HAP-1 (cell line): Measurements from ENCODE around the gene SGPP2.
A peak's percentile ranks its signal among the peaks of the same experiment; 100 is the strongest.

Experiments used
- DNase-seq, 2 experiments: peaks; one replicate each; pipeline ENCODE4 v3.0.0-alpha.2; 2016 to 2020; ENCODE audit warnings: low spot score in 2 of 2
- H3K27me3 ChIP-seq: fragments of 250-450 bp; sonication (Bioruptor Pico); 2 replicates; pipeline ENCODE4 v1.5.1; 2020; ENCODE audit warnings: low read depth, mild to moderate bottlenecking, moderate library complexity
- H3K36me3 ChIP-seq: fragments of 250-450 bp; sonication (Bioruptor Pico); replicated peaks from 2 replicates; pipeline ENCODE4 v1.5.1; 2020; ENCODE audit warnings: mild to moderate bottlenecking
- H3K4me1 ChIP-seq: fragments of 250-450 bp; sonication (Bioruptor Pico); 2 replicates; pipeline ENCODE4 v1.5.1; 2020; ENCODE audit warnings: mild to moderate bottlenecking
- H3K4me3 ChIP-seq: fragments of 250-450 bp; sonication (Bioruptor Pico); 2 replicates; pipeline ENCODE4 v1.5.1; 2020; ENCODE audit warnings: mild to moderate bottlenecking, moderate library complexity
- H3K9me3 ChIP-seq: fragments of 250-450 bp; sonication (Bioruptor Pico); 2 replicates; pipeline ENCODE4 v1.5.1; 2020; ENCODE audit warnings: mild to moderate bottlenecking, moderate library complexity
- in situ Hi-C: fragments of 300-500 bp; cut with MboI; formaldehyde crosslinking; loops from 3 replicates; pipeline ENCODE4 v1.14.3; 2020; ENCODE audit warnings: low sequenced_read_pairs, inconsistent platforms, mixed read lengths

Gene SGPP2

DNA sequence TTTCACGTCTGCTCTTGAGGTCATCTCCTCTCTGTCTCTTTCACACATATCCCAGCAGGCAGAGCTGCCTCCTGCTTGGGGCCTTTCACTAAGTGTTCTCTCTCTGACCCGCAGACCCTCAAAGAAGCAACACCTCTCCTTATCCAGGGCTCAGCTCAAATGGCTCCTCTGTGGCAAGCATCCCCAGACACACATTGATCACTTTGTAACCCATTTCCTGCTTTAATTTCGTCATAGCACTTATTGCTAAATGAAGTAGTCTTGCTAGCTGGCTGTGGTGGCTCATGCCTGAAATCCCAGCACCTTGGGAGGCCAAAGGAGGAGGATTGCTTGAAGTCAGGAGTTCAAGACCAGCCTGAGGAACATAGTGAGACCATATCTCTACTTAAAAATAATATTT, 41.4 kb downstream of the SGPP2 start:
- in situ Hi-C loops = no loop called here
- no peak for DNase-seq
- peaks cover 28% of the 10 kb centered on the region; the same call in 1 of the 2 replicates for H3K27me3 ChIP-seq
- H3K9me3 ChIP-seq = no peaks in the 10 kb centered on the region
- H3K4me3 ChIP-seq = no peak overlapping the region
- H3K36me3 ChIP-seq = no peaks in the 10 kb centered on the region
- H3K4me1 ChIP-seq = no peaks in the 10 kb centered on the region

DNA sequence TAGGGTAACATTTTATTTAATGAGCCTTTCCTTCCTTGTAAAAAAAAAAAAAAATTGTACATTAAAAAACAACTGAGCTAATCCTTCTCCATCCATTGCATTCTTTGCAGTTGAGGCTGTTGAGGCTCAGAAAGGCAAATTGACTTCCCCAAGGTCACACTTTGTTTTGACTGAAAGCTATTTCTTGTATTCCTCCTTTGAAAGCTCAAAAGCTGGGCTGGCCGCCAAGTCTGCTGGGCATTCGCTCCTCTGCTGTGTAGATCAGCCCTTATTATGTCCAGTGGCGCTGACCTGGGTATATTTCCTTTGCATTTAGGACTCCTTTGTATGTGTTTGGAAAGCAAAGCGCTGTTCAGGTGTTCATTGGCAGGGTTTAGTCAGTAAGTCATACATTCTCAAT, 44.0 kb downstream of the SGPP2 start:
- no peaks in the 10 kb centered on the region for H3K4me1 ChIP-seq
- no peaks in the 10 kb centered on the region for H3K9me3 ChIP-seq
- peaks cover 33% of the 10 kb centered on the region for H3K27me3 ChIP-seq
- no peak overlapping the region for H3K4me3 ChIP-seq
- peak; percentile 58 to 79 for DNase-seq
- H3K36me3 ChIP-seq = no peaks in the 10 kb centered on the region
- in situ Hi-C loops = no loop called here

DNA sequence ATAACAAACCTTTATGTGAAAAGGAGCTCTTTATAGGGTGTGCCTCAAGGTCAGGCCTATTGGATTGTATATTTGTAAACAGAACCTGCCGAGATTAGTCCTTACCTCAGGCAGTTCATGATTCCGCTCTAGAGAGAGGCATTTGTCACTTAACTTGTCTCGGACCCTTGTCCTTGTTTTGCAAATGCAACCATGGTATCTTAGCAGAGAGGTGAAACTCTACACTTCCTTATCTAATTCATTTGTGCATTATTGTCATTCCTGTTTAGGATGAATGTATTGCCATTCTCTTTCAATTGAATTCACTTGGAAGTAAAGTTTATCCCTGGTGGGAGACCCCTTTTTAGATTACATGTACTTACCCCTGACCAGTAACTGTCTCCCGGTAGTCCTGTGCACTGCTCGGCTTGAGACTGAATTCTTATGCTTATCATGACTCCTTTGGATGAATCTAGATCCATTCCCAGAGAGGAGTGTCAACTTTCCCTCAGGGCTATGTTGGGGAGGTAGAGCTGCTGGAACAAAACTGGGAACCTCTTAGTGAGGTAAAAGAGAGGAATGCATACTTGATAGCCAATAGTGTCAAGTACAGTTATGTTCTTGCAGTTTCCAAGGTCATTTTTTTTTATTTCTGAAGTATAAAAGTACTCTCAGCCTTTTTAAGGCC, 46.6 kb downstream of the SGPP2 start:
- no peaks in the 10 kb centered on the region for H3K36me3 ChIP-seq
- DNase-seq = no peak
- no peaks in the 10 kb centered on the region for H3K9me3 ChIP-seq
- H3K4me1 ChIP-seq = no peaks in the 10 kb centered on the region
- H3K27me3 ChIP-seq = peaks cover 21% of the 10 kb centered on the region
- in situ Hi-C loops = no loop called here
- no peak overlapping the region for H3K4me3 ChIP-seq

DNA sequence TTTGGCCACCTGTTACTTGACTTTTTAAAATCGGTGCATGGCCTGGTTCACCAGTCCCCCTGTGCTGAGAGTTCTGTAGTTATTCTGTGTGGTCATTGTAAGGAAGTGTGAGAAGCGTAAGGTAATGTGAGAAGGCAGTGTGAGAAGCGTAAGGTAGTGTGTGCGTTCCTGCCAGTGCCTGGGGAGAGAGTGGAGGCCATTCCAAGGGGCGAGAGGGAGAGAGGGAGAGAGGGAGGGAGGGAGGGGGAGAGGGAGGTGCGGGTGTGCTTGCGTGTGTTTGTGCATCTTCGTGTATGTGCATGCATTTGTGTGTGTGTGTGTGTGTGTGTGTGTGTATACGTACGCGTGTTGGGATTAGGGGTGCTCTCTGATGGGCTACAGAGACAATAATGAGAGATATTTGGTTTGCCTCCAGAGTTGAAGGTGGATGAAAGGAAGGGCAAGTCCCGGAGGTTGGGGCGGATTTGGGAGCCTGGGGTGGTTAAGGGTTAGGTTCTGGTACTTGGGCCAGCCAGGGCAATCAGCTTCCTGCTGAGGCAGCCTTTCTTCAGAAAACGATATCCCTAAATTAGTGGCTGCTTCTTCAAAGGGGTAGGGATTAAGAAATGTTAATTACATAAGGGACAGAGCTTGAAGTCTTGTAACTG, 53.7 kb downstream of the SGPP2 start:
- Histone ChIP-seq H3K9me3 (no peaks in the 10 kb centered on the region), H3K27me3 (peaks cover 34% of the 10 kb centered on the region), H3K36me3 (no peaks in the 10 kb centered on the region), H3K4me3 (no peak overlapping the region), H3K4me1 (no peaks in the 10 kb centered on the region; the same call in 1 of the 2 replicates)
- in situ Hi-C loops = no loop called here
- DNase-seq = no peak

DNA sequence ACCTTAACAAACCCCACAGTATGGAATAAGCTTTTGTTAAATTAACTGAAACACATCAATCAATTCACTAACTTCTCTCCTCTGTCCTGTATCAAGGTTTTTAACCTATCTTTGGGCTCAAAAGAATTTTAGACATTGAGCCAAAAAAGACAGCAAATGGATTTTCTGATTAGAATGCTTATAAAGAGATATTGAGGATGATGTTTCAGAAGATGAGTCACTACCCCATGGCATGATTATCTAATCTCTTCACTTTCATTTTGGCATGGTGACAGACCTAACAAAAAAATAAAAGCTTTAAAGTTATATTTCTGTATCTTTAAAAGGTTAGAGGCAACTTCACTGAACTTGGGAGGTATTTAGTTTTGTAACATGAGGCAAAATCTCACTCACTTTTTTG, 55.5 kb downstream of the SGPP2 start:
- Histone ChIP-seq H3K4me3 (no peak overlapping the region), H3K27me3 (peaks cover 30% of the 10 kb centered on the region), H3K9me3 (no peaks in the 10 kb centered on the region), H3K36me3 (no peaks in the 10 kb centered on the region), H3K4me1 (peaks cover 8% of the 10 kb centered on the region; the same call in 1 of the 2 replicates)
- no peak for DNase-seq
- in situ Hi-C loops = no loop called here

DNA sequence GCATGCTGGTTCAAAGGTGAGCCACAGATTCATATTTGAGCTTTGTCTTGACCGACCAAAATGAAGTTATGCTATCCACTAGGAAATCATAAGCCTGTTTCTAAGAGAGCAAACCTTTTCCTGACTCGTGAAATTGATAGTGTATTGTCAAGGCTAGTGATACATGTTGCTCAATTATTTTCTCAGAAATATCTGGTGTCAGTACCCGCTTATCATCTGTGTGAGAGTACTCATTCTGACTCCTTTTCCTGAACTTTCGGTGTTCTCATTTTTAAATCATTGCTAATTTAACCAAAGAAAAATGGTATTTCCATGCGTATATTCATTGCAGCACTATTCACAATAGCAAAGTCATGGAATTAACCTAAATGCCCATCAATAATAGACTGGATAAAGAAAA, 56.2 kb downstream of the SGPP2 start:
- DNase-seq = no peak
- Histone ChIP-seq H3K27me3 (peaks cover 30% of the 10 kb centered on the region), H3K4me1 (peaks cover 8% of the 10 kb centered on the region; the same call in 1 of the 2 replicates), H3K9me3 (no peaks in the 10 kb centered on the region), H3K36me3 (no peaks in the 10 kb centered on the region), H3K4me3 (no peak overlapping the region)
- in situ Hi-C loops = no loop called here

DNA sequence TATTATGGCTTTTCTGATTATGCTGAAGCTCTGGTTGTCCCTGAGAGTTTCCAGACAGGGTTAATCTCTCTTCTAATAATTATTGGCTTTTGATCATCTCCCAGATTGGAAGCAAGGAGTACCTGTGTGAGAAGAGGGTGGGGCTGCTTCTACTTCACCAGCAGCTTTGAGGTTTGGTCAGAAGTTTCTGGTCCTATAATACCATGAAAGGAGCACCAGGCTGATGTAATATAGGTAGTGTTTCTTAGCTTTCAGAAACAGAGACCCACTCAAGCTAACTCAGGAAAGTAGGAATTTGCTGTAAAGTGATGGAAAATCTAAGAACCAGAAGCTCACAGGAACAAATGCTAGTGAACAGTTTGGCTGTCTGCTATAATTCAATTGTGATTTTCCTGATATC, 57.6 kb downstream of the SGPP2 start:
- H3K4me1 ChIP-seq = peaks cover 8% of the 10 kb centered on the region; the same call in 1 of the 2 replicates
- no peaks in the 10 kb centered on the region for H3K9me3 ChIP-seq
- H3K36me3 ChIP-seq = no peaks in the 10 kb centered on the region
- in situ Hi-C loops = no loop called here
- H3K4me3 ChIP-seq = no peak overlapping the region
- H3K27me3 ChIP-seq = peaks cover 30% of the 10 kb centered on the region
- no peak for DNase-seq

DNA sequence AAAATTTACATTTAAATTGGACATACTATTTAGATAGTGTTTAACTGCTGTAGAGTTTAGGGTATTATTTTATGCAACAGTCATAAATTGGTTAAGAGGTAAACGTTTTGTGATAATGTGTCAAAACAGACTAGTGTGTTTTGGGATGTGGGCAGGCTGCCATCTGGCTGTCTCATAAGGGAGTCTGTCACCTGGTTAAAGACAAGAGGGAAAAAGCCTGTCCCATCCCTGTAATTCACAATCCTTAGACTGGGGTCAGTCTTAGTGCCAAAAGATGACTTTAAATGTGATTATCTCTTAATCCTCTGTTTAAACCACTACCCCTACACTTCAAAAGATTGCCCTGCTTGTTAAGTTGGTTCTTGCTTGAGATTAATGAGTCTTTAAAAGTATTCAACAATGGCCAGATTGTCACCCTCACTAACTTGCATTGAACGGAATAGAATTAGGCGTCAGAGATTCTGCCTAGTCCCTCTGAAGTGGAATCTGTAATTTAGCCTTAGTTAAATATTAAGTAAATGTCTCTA, 59.2 kb downstream of the SGPP2 start:
- Histone ChIP-seq H3K27me3 (peaks cover 30% of the 10 kb centered on the region), H3K36me3 (no peaks in the 10 kb centered on the region), H3K4me1 (peaks cover 8% of the 10 kb centered on the region; the same call in 1 of the 2 replicates), H3K9me3 (no peaks in the 10 kb centered on the region), H3K4me3 (no peak overlapping the region)
- in situ Hi-C loops = no loop called here
- DNase-seq = peak; percentile 52 to 58

DNA sequence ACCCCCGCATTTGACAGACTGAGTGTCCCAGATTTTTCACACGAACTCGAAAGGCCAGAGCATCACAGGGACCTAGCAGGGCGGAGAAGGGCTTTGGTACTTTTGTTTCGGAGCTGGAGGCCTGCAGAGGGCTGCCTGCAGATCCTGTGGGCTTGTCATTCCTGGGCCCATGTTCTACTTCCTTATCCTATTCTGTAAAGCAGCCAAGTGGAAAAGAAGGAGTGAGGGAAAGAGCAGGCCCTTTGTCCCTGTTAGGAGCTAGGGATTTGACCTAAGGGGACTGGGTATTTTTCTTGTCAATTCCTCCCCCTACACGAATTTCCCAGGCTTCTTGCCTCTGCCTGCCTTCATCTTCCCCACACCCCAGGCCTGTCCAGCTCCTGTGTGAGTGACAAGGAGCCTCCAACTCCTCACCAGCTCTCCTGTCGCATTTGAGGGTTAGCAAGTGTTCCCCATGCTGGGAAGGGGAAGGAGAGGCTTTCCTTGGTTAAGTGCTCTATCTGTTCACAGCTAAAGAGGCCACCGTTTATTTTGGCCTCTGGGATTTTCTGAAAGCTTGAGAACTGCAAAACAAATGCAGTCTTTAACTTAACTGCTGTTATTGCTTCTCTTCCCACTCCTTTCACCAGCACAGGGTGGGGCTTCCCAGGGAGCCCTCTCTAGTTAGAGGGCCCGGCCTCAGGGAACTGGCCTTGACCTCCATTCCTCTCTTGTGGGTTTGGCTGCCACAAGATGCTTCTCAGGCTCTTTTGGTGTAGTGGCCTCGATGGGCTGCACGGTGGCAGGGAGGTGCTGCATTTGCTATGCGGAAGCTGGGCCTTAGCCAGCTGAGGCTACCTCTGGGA, 61.2 kb downstream of the SGPP2 start:
- no peak overlapping the region for H3K4me3 ChIP-seq
- no peaks in the 10 kb centered on the region for H3K9me3 ChIP-seq
- no peak for DNase-seq
- no peaks in the 10 kb centered on the region for H3K36me3 ChIP-seq
- in situ Hi-C loops = no loop called here
- peaks cover 8% of the 10 kb centered on the region; the same call in 1 of the 2 replicates for H3K4me1 ChIP-seq
- H3K27me3 ChIP-seq = peaks cover 20% of the 10 kb centered on the region

DNA sequence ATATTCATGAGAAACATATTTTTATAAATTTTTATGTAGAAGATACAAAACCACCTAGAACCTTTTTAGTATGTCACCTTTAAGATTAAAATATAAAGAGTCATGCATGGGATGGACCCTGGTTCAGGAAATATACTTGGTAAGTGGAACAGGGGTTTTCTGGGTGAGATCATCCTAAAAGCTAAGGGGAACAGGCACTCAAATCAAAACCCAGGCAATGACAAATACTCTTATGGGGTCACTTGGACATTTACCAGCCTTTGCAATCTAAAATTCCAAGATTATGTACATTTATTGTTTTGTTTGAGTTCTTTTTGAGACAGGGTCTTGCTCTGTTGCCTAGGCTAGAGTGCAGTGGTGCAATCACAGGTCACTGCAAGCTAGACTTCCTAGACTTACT, 65.8 kb downstream of the SGPP2 start:
- Histone ChIP-seq H3K27me3 (no peaks in the 10 kb centered on the region; the same call in 1 of the 2 replicates), H3K4me1 (no peaks in the 10 kb centered on the region), H3K9me3 (no peaks in the 10 kb centered on the region), H3K4me3 (no peak overlapping the region), H3K36me3 (no peaks in the 10 kb centered on the region)
- no peak for DNase-seq
- in situ Hi-C loops = no loop called here

DNA sequence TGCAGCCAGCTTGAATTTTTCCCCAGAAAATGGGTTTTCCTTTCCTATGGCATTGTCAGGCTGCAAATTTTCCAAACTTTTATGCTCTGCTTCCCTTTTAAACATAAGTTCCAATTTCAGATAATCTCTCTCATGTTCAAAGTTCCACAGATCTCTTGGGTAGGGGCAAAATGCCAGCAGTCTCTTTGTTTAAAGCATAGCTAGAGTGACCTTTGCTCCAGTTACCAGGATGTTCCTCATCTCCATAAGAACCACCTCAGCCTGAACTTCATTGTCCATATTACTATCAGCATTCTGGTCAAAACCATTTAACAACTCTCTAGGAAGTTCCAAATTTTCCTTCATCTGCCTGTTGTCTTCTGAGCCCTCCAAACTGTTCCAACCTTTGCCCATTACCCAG, 68.3 kb downstream of the SGPP2 start:
- Histone ChIP-seq H3K4me3 (no peak overlapping the region), H3K27me3 (no peaks in the 10 kb centered on the region), H3K36me3 (no peaks in the 10 kb centered on the region), H3K4me1 (no peaks in the 10 kb centered on the region), H3K9me3 (no peaks in the 10 kb centered on the region)
- in situ Hi-C loops = no loop called here
- DNase-seq = no peak

DNA sequence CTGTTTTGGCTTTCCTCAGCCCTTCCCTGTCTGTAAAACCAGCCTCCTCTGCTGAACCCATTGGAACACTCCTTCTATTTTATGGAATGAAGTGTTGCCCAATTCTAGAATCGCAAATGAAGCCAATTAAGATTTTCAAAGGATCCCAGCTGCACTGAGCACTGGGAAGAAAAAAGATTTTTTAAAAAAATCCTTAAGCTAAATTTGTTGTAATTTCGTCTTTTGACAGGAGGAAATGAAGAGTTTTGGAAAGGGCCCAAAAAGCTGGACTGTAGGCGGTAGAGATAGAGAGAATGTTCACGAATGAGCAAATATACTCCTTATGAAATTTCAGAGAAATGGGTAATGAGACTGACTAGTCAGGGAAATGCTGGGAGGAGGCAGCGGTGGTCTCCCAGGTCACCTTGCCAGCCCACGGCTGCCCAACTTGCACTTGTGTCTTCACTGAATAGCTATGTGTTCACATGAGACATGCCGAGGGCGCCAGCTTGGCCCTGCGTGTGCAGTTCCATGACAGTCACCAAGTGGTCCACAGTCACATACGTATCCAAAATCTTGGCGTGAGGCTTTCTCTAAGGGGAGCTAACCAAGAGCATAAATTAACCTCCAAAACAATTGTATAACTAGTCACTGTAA, 69.9 kb downstream of the SGPP2 start:
- Histone ChIP-seq H3K4me1 (no peaks in the 10 kb centered on the region), H3K4me3 (no peak overlapping the region), H3K27me3 (no peaks in the 10 kb centered on the region; the same call in 1 of the 2 replicates), H3K9me3 (no peaks in the 10 kb centered on the region), H3K36me3 (no peaks in the 10 kb centered on the region)
- no peak for DNase-seq
- in situ Hi-C loops = no loop called here

DNA sequence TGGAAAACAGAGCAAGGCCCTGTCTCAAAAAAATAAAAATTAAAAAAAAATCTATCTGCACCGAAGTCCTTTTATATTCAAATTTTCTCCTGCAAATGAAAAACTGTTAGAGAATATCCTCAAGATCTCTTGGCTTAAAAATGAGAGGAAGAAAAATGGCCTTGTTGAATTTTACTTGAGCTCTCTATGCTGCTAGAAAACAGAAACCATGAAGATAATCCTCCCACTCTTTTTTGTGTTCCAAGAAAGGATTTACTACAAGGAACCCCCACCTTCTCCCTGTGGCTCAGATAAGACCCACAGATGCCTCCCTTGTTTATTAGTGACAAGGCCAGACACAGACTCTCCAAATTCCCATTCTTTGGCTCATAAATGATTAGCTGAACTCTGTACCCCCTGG, 71.0 kb downstream of the SGPP2 start:
- no peak overlapping the region for H3K4me3 ChIP-seq
- no peaks in the 10 kb centered on the region for H3K36me3 ChIP-seq
- no peaks in the 10 kb centered on the region for H3K4me1 ChIP-seq
- in situ Hi-C loops = no loop called here
- no peaks in the 10 kb centered on the region for H3K9me3 ChIP-seq
- no peak for DNase-seq
- no peaks in the 10 kb centered on the region; the same call in 1 of the 2 replicates for H3K27me3 ChIP-seq
